IMR-90 (cell line): ENCODE measurements around the gene SMARCD2. TPM values are rescaled to one million over a fixed set of nuclear protein-coding genes. Genes with fewer than 3 reads are reported as not detected.
A peak's percentile ranks its signal among the peaks of the same experiment; 100 is the strongest.

ENCODE experiments used
- ATAC-seq: fragments of 200-7000 bp; cut with Tn5 transposase; 2 replicates; pipeline ENCODE4 v1.9.1; 2020; ENCODE audit warnings: low read depth, mild to moderate bottlenecking, moderate library complexity
- BruUV-seq: library from RNA; stranded (reverse); fragments of 400-500 nt; replicated peaks from 2 replicates; lab custom pipeline; 2021; lab: Mats Ljungman, UMichigan
- CTCF ChIA-PET: fragments of 300-600 bp; formaldehyde crosslinking; extraction: SDS; loops from one replicate; lab custom pipeline; 2021; ENCODE audit warnings: antibody characterized with exemption; lab: Yijun Ruan, JAX
- POLR2A ChIA-PET: fragments of 300-600 bp; sonication (Branson Sonifier 250); formaldehyde crosslinking; loops from one replicate; lab custom pipeline; 2022; ENCODE audit warnings: antibody characterized with exemption; ENCODE audit not compliant: unreplicated experiment; lab: Charles Lee
- DNase-seq: peaks from one replicate; pipeline ENCODE4 v3.0.0; 2013
- H2AFZ ChIP-seq: replicated peaks from 2 replicates; pipeline ENCODE3; 2013; ENCODE audit warnings: low read length, mild to moderate bottlenecking; ENCODE audit not compliant: poor library complexity
- H2AK5ac ChIP-seq: 2 replicates; pipeline ENCODE4 v1.6.1; 2013; ENCODE audit warnings: low read depth, low read length, inconsistent platforms
- H2AK9ac ChIP-seq: replicated peaks from 2 replicates; pipeline ENCODE3; 2013; ENCODE audit warnings: mild to moderate bottlenecking, low read depth, low read length, moderate library complexity; ENCODE audit not compliant: poor library complexity
- H2BK120ac ChIP-seq: 2 replicates; pipeline ENCODE4 v1.6.1; 2013; ENCODE audit warnings: low read depth, low read length, inconsistent platforms
- H2BK15ac ChIP-seq: 3 replicates; pipeline ENCODE4 v1.6.1; 2013; ENCODE audit warnings: low read depth, low read length, inconsistent platforms
- H2BK20ac ChIP-seq: 2 replicates; pipeline ENCODE4 v1.6.1; 2013; ENCODE audit warnings: low read depth, mild to moderate bottlenecking, inconsistent platforms, low read length, moderate library complexity
- H2BK5ac ChIP-seq: 2 replicates; pipeline ENCODE4 v1.6.1; 2013; ENCODE audit warnings: mild to moderate bottlenecking, low read depth, low read length, inconsistent platforms; ENCODE audit not compliant: poor library complexity, severe bottlenecking
- H3K14ac ChIP-seq: replicated peaks from 2 replicates; pipeline ENCODE4 v1.6.1; 2013; ENCODE audit warnings: low read depth, low read length, inconsistent platforms
- H3K18ac ChIP-seq: 2 replicates; pipeline ENCODE4 v1.6.1; 2013; ENCODE audit warnings: low read depth, low read length, control low read depth
- H3K23ac ChIP-seq: 2 replicates; pipeline ENCODE4 v1.6.1; 2013; ENCODE audit warnings: low read depth, low read length, inconsistent platforms
- H3K27ac ChIP-seq: 2 replicates; pipeline ENCODE4 v1.5.1; 2013; ENCODE audit warnings: mild to moderate bottlenecking, control low read depth, low read length; ENCODE audit not compliant: insufficient read depth
- H3K27me3 ChIP-seq: 2 replicates; pipeline ENCODE4 v1.6.1; 2013; ENCODE audit warnings: low read length; ENCODE audit not compliant: control insufficient read depth, insufficient read depth
- H3K36me3 ChIP-seq: 2 replicates; pipeline ENCODE4 v1.6.1; 2013; ENCODE audit warnings: low read length, mixed read lengths; ENCODE audit not compliant: control insufficient read depth, insufficient read depth
- H3K4ac ChIP-seq: 2 replicates; pipeline ENCODE4 v1.6.1; 2013; ENCODE audit warnings: low read depth, low read length, inconsistent platforms
- H3K4me1 ChIP-seq: 2 replicates; pipeline ENCODE4 v1.6.1; 2013; ENCODE audit warnings: low read length, mixed read lengths; ENCODE audit not compliant: control insufficient read depth, insufficient read depth
- H3K4me2 ChIP-seq: 2 replicates; pipeline ENCODE4 v1.6.1; 2013; ENCODE audit warnings: low read depth, mild to moderate bottlenecking, control low read depth, low read length, moderate library complexity
- H3K4me3 ChIP-seq: 2 replicates; pipeline ENCODE4 v1.5.1; 2013; ENCODE audit warnings: low read depth, mild to moderate bottlenecking, control low read depth, low read length, moderate library complexity; ENCODE audit not compliant: insufficient read depth
- H3K56ac ChIP-seq: 2 replicates; pipeline ENCODE4 v1.6.1; 2013; ENCODE audit warnings: low read length, inconsistent platforms; ENCODE audit not compliant: insufficient read depth; ENCODE audit errors: extremely low read depth
- H3K79me1 ChIP-seq, 2 experiments: 2 replicates each; pipeline ENCODE4 v1.6.1; 2013; ENCODE audit warnings: low read length in 2 of 2, inconsistent platforms in 1 of 2, low read depth in 1 of 2
- H3K9ac ChIP-seq: 2 replicates; pipeline ENCODE4 v1.6.1; 2013; ENCODE audit warnings: low read depth, low read length, control low read depth
- H3K9me1 ChIP-seq: 2 replicates; pipeline ENCODE4 v1.6.1; 2013; ENCODE audit warnings: low read length, inconsistent platforms; ENCODE audit not compliant: insufficient read depth
- H3K9me3 ChIP-seq: 2 replicates; pipeline ENCODE4 v1.6.1; 2013; ENCODE audit warnings: low read length; ENCODE audit not compliant: control insufficient read depth, insufficient read depth
- H4K20me1 ChIP-seq: 2 replicates; pipeline ENCODE4 v1.6.1; 2013; ENCODE audit warnings: low read length, inconsistent platforms; ENCODE audit not compliant: insufficient read depth
- H4K5ac ChIP-seq: 2 replicates; pipeline ENCODE4 v1.6.1; 2013; ENCODE audit warnings: mild to moderate bottlenecking, low read depth, low read length, control low read depth
- H4K8ac ChIP-seq, 2 experiments: 2 replicates each; pipeline ENCODE4 v1.6.1; 2013; ENCODE audit warnings: low read depth in 2 of 2, low read length in 2 of 2, control low read depth in 1 of 2, inconsistent platforms in 1 of 2
- H4K91ac ChIP-seq: 2 replicates; pipeline ENCODE4 v1.6.1; 2013; ENCODE audit warnings: low read depth, low read length, inconsistent platforms; ENCODE audit not compliant: insufficient read depth
- BHLHE40 ChIP-seq: fragments of 150-350 bp; IDR thresholded peaks from 2 replicates; pipeline ENCODE4 v1.6.1; 2016; ENCODE audit warnings: mild to moderate bottlenecking, low read depth, low read length
- CEBPB ChIP-seq: IDR thresholded peaks from 2 replicates; pipeline ENCODE4 v1.6.1; 2012; ENCODE audit warnings: low read depth, low read length, improper control_type of control experiment
- CHD1 ChIP-seq: IDR thresholded peaks from 2 replicates; pipeline ENCODE4 v1.6.1; 2012; ENCODE audit warnings: low read depth, low read length, improper control_type of control experiment
- CTCF ChIP-seq: conservative IDR thresholded peaks from 2 replicates; pipeline ENCODE4 v1.5.1; 2012; ENCODE audit warnings: mild to moderate bottlenecking, low read depth, low read length, improper control_type of control experiment
- ELK1 ChIP-seq: fragments of 150-350 bp; IDR thresholded peaks from 2 replicates; pipeline ENCODE4 v1.6.1; 2016; ENCODE audit warnings: low read depth, mild to moderate bottlenecking, low read length, moderate library complexity, borderline replicate concordance
- FOS ChIP-seq: fragments of 150-350 bp; IDR thresholded peaks from 2 replicates; pipeline ENCODE4 v1.6.1; 2016; ENCODE audit warnings: low read depth, low read length
- MAFK ChIP-seq: IDR thresholded peaks from 2 replicates; pipeline ENCODE4 v1.6.1; 2012; ENCODE audit warnings: low read depth, low read length, improper control_type of control experiment
- MAZ ChIP-seq: IDR thresholded peaks from 2 replicates; pipeline ENCODE4 v1.6.1; 2012; ENCODE audit warnings: low read depth, mild to moderate bottlenecking, low read length, improper control_type of control experiment, moderate library complexity, borderline replicate concordance
- MXI1 ChIP-seq: IDR thresholded peaks from 2 replicates; pipeline ENCODE4 v1.6.1; 2012; ENCODE audit warnings: low read depth, mild to moderate bottlenecking, low read length, moderate library complexity, borderline replicate concordance
- NFE2L2 ChIP-seq: fragments of 150-350 bp; IDR thresholded peaks from 2 replicates; pipeline ENCODE4 v1.6.1; 2016; ENCODE audit warnings: low read depth, mild to moderate bottlenecking, low read length
- POLR2A ChIP-seq: IDR thresholded peaks from 2 replicates; pipeline ENCODE4 v1.6.1; 2012; ENCODE audit warnings: mild to moderate bottlenecking, low read depth, low read length
- RAD21 ChIP-seq: IDR thresholded peaks from 2 replicates; pipeline ENCODE4 v1.6.1; 2012; ENCODE audit warnings: low read length, improper control_type of control experiment
- RCOR1 ChIP-seq: IDR thresholded peaks from 2 replicates; pipeline ENCODE4 v1.6.1; 2012; ENCODE audit warnings: mild to moderate bottlenecking, low read length, improper control_type of control experiment; ENCODE audit not compliant: insufficient replicate concordance
- RFX5 ChIP-seq: IDR thresholded peaks from 2 replicates; pipeline ENCODE4 v1.8.0; 2012; ENCODE audit warnings: low read depth, mild to moderate bottlenecking, low read length, moderate library complexity
- SMC3 ChIP-seq: fragments of 150-350 bp; IDR thresholded peaks from 2 replicates; pipeline ENCODE4 v1.6.1; 2016; ENCODE audit warnings: low read depth, mild to moderate bottlenecking, antibody characterized with exemption, low read length, moderate library complexity
- USF2 ChIP-seq: fragments of 150-350 bp; IDR thresholded peaks from 2 replicates; pipeline ENCODE4 v1.6.1; 2017; ENCODE audit warnings: mild to moderate bottlenecking, antibody characterized with exemption, low read length, low read depth
- WGBS, 2 experiments: methylation state at CpG; one replicate each; pipeline versions ENCODE4 v1.1.5 to v1.1.7; 2013; ENCODE audit warnings: missing lambda C conversion rate in 2 of 2; ENCODE audit not compliant: insufficient read length in 1 of 2; ENCODE audit errors: extremely low coverage in 2 of 2; 5-methylcytosine and 5-hydroxymethylcytosine counted together
- dilution Hi-C: fragments of 300-500 bp; cut with HindIII; formaldehyde crosslinking; loops from one replicate; pipeline ENCODE4 v1.14.3; 2018; ENCODE audit warnings: low sequenced_read_pairs; ENCODE audit not compliant: unreplicated experiment
- in situ Hi-C: fragments of 300-500 bp; cut with MboI; formaldehyde crosslinking; loops from 3 replicates; pipeline ENCODE4 v1.14.3; 2019; ENCODE audit warnings: low sequenced_read_pairs, inconsistent platforms, mixed read lengths
- intact Hi-C: fragments of 100-400 bp; cut with micrococcal nuclease; formaldehyde crosslinking; loops from 2 replicates; pipeline ENCODE4 v1.10.0; 2022
- polyA plus RNA-seq, 3 experiments: library from polyadenylated mRNA; depleted of rRNA; stranded (reverse); fragments of >200 nt; gene quantifications; 2 replicates each; pipeline ENCODE4 v1.2.3, GENCODE V29; 2012; ENCODE audit warnings: low replicate concordance in 1 of 3
- total RNA-seq: library from RNA; depleted of rRNA; stranded (reverse); fragments of >200 nt; gene quantifications from 2 replicates; pipeline ENCODE4 v1.2.3, GENCODE V29; 2012

Gene SMARCD2
- total and polyA plus RNA-seq, 2 of the 4 experiments (the other 2 are of a cell fraction), result 56.9 to 91.2 TPM

GRCh38 chr17:63830278-63830677 is 12.2 kb downstream of the SMARCD2 start:
- Histone ChIP-seq H2BK120ac (no peak overlapping the region), H3K4me2 (no peak overlapping the region), H4K20me1 (peaks cover 52% of the 10 kb centered on the region), H3K36me3 (peaks cover 64% of the 10 kb centered on the region), H2BK15ac (no peak overlapping the region), H4K91ac (no peak overlapping the region), H2AK5ac (no peak overlapping the region), H3K23ac (no peak overlapping the region), H3K4me3 (no peak overlapping the region), H3K27ac (no peak overlapping the region), H2AFZ (no peak overlapping the region), H3K79me1 (peaks cover 37 to 76% of the 10 kb centered on the region in 2 experiments), H3K56ac (no peak overlapping the region), H2BK5ac (no peak overlapping the region), H3K9me3 (no peaks in the 10 kb centered on the region), H4K8ac (no peak overlapping the region), H3K4ac (no peak overlapping the region), H3K4me1 (peaks cover 1% of the 10 kb centered on the region; the same call in 1 of the 2 replicates), H3K14ac (no peak overlapping the region), H3K18ac (no peak overlapping the region), H2AK9ac (no peak overlapping the region), H3K9me1 (peaks cover 7% of the 10 kb centered on the region; the same call in 1 of the 2 replicates), H3K9ac (no peak overlapping the region), H3K27me3 (no peaks in the 10 kb centered on the region), H2BK20ac (no peak overlapping the region), H4K5ac (no peak overlapping the region)
- WGBS, 2 experiments, result no CpG with 5 or more reads among the region's 5 CpGs
- no peak for DNase-seq
- intact Hi-C loops (no loop called here), in situ Hi-C loops (no loop called here), dilution Hi-C loops (no loop called here)
- TF ChIP-seq MXI1 (no peak), CEBPB (no peak), CHD1 (no peak), NFE2L2 (no peak), MAZ (no peak), RAD21 (no peak), CTCF (no peak), RFX5 (no peak), FOS (no peak), SMC3 (no peak), RCOR1 (no peak), BHLHE40 (no peak), USF2 (no peak), MAFK (no peak), ELK1 (no peak), POLR2A (no peak)
- ChIA-PET CTCF (no interaction called here), POLR2A (no interaction called here)
- ATAC-seq, result no peak
- BruUV-seq, result TSS peak; percentile 91
